GM21390 (cell line): ENCODE measurements around the gene PEAK1.
"Not testable (repeated sequence)": the region's sequence is repeated elsewhere in the genome, so short reads cannot be mapped to it uniquely, and the experiment has no call there.

ENCODE experiments used
- ATAC-seq: cut with Tn5 transposase; IDR thresholded peaks from one replicate; pipeline ENCODE4 v1.9.1; 2021; ENCODE audit not compliant: unreplicated experiment

The PEAK1 gene

GRCh38 chr15:77181305-77182074 lies 238.4 kb downstream of the PEAK1 start:
- peak; percentile 60 for ATAC-seq

- no peak for ATAC-seq
Measured at GRCh38 chr15:77180757-77181156, 239.1 kb downstream of the PEAK1 start.

- no peak for ATAC-seq
Measured at GRCh38 chr15:77180270-77180669, 239.6 kb downstream of the PEAK1 start.

GRCh38 chr15:77179541-77179998 lies 240.3 kb downstream of the PEAK1 start:
- ATAC-seq = peak; percentile 58

GRCh38 chr15:77178411-77178810 lies 241.5 kb downstream of the PEAK1 start:
- ATAC-seq = no peak

GRCh38 chr15:77176148-77176547 lies 243.8 kb downstream of the PEAK1 start:
- ATAC-seq = not testable (repeated sequence)

- no peak for ATAC-seq
Measured at GRCh38 chr15:77173487-77173886, 246.4 kb downstream of the PEAK1 start.

GRCh38 chr15:77171221-77171967 lies 248.5 kb downstream of the PEAK1 start:
- ATAC-seq = no peak

- ATAC-seq = no peak
Measured at GRCh38 chr15:77168616-77169015, 251.3 kb downstream of the PEAK1 start.

GRCh38 chr15:77168141-77168540 lies 251.8 kb downstream of the PEAK1 start:
- no peak for ATAC-seq

- ATAC-seq = no peak
Measured at GRCh38 chr15:77167406-77167805, 252.5 kb downstream of the PEAK1 start.

GRCh38 chr15:77163781-77164384 lies 256.0 kb downstream of the PEAK1 start:
- ATAC-seq = no peak

GRCh38 chr15:77162872-77163633 lies 256.9 kb downstream of the PEAK1 start:
- ATAC-seq = no peak

GRCh38 chr15:77160562-77161478 lies 259.1 kb downstream of the PEAK1 start:
- no peak for ATAC-seq

GRCh38 chr15:77156000-77156399 lies 263.9 kb downstream of the PEAK1 start:
- not testable (repeated sequence) for ATAC-seq

- no peak for ATAC-seq
Measured at GRCh38 chr15:77148191-77148590, 271.7 kb downstream of the PEAK1 start.

- ATAC-seq = no peak
Measured at GRCh38 chr15:77145370-77145769, 274.5 kb downstream of the PEAK1 start.

GRCh38 chr15:77144492-77145070 lies 275.3 kb downstream of the PEAK1 start:
- no peak for ATAC-seq

- ATAC-seq = no peak
Measured at GRCh38 chr15:77144026-77144425, 275.9 kb downstream of the PEAK1 start.

- ATAC-seq = no peak
Measured at GRCh38 chr15:77143616-77144015, 276.3 kb downstream of the PEAK1 start.
